K562 (cell line): ENCODE results near the gene BLZF1. TPM values are rescaled to one million over a fixed set of nuclear protein-coding genes. Genes with fewer than 3 reads are reported as not detected.
A peak's percentile ranks its signal among the peaks of the same experiment; 100 is the strongest.

Experiments used
- ARID2 ChIP-seq: fragments of 450-650 bp; IDR thresholded peaks from 2 replicates; pipeline ENCODE4 v1.6.1; 2017; ENCODE audit warnings: antibody characterized with exemption, mild to moderate bottlenecking
- CBFB ChIP-seq: sonication (generic); formaldehyde crosslinking; IDR thresholded peaks from 2 replicates; pipeline ENCODE4 v1.4.0; 2020; ENCODE audit warnings: mild to moderate bottlenecking, missing genetic modification reagents
- CTBP1 ChIP-seq: fragments of 450-650 bp; IDR thresholded peaks from 2 replicates; pipeline ENCODE4 v1.6.1; 2016; ENCODE audit warnings: borderline replicate concordance
- CXXC5 ChIP-seq: fragments of 250-450 bp; sonication (Bioruptor Pico); IDR thresholded peaks from 2 replicates; pipeline ENCODE4 v1.8.0; 2022; ENCODE audit warnings: inconsistent platforms, mild to moderate bottlenecking, moderate library complexity
- ETS2 ChIP-seq: IDR thresholded peaks from 2 replicates; pipeline ENCODE4 v1.6.1; 2016; ENCODE audit warnings: borderline replicate concordance, missing genetic modification characterization, mild to moderate bottlenecking, moderate library complexity, missing compliant biosample characterization; ENCODE audit not compliant: poor library complexity, severe bottlenecking
- HMGN3 ChIP-seq: IDR thresholded peaks from 2 replicates; pipeline ENCODE4 v1.6.1; 2011; ENCODE audit warnings: borderline replicate concordance, low read depth, mild to moderate bottlenecking, mixed read lengths, low read length; ENCODE audit not compliant: insufficient read length; ENCODE audit errors: extremely low read depth
- HSF4 ChIP-seq: fragments of 250-450 bp; sonication (Bioruptor Pico); IDR thresholded peaks from 2 replicates; pipeline ENCODE4 v2.1.2; 2022; ENCODE audit warnings: mild to moderate bottlenecking, moderate library complexity, borderline replicate concordance
- MBD1 ChIP-seq: fragments of 250-450 bp; sonication (Bioruptor Pico); IDR thresholded peaks from 2 replicates; pipeline ENCODE4 v1.8.0; 2022; ENCODE audit warnings: inconsistent platforms
- MEF2A ChIP-seq: IDR thresholded peaks from 2 replicates; pipeline ENCODE4 v1.6.1; 2011; ENCODE audit warnings: low read depth, mild to moderate bottlenecking, low read length, moderate library complexity; ENCODE audit not compliant: control insufficient read depth
- NEUROD1 ChIP-seq: fragments of 150-350 bp; IDR thresholded peaks from 2 replicates; pipeline ENCODE4 v1.6.1; 2014; ENCODE audit warnings: borderline replicate concordance, low read length, low read depth; ENCODE audit not compliant: partially characterized antibody
- NFRKB ChIP-seq: fragments of 450-650 bp; IDR thresholded peaks from 2 replicates; pipeline ENCODE4 v1.6.1; 2016; ENCODE audit warnings: low read depth
- PPARD ChIP-seq: fragments of 250-450 bp; sonication (Bioruptor Pico); IDR thresholded peaks from 2 replicates; pipeline ENCODE4 v1.8.0; 2022; ENCODE audit warnings: inconsistent platforms, mild to moderate bottlenecking, moderate library complexity
- SNRNP70 ChIP-seq: fragments of 200-400 bp; formaldehyde crosslinking; optimal IDR thresholded peaks from 2 replicates; pipeline ENCODE3; 2017; ENCODE audit warnings: low read depth, low read length
- TAL1 ChIP-seq: fragments of 450-650 bp; IDR thresholded peaks from 2 replicates; pipeline ENCODE4 v1.6.1; 2016; ENCODE audit warnings: mild to moderate bottlenecking
- TGIF2 ChIP-seq: sonication (generic); formaldehyde crosslinking; IDR thresholded peaks from 2 replicates; pipeline ENCODE4 v1.8.1; 2022; ENCODE audit warnings: mild to moderate bottlenecking, missing genetic modification reagents, moderate library complexity
- XRCC5 ChIP-seq: fragments of 200-400 bp; formaldehyde crosslinking; IDR thresholded peaks from 2 replicates; pipeline ENCODE4 v1.6.1; 2017; ENCODE audit warnings: low read depth, mild to moderate bottlenecking, low read length
- ZFP36 ChIP-seq: fragments of 150-350 bp; IDR thresholded peaks from 2 replicates; pipeline ENCODE4 v1.6.1; 2018; ENCODE audit warnings: low read length, low read depth; ENCODE audit not compliant: partially characterized antibody
- ZNF197 ChIP-seq: fragments of 200-800 bp; sonication (Bioruptor generic); IDR thresholded peaks from 2 replicates; pipeline ENCODE4 v1.6.1; 2016; ENCODE audit warnings: low read depth, missing genetic modification characterization, missing compliant biosample characterization
- polyA plus RNA-seq, 8 experiments: library from polyadenylated mRNA; depleted of rRNA in 4 of 8; stranded (reverse) in 5 of 8; unstranded in 3 of 8; fragments of >200 nt; fragmentation: Nextera tagmentation in 2 of 8; fragmentation: Illumina TruSeq in 1 of 8; extraction: Ambion mirVana in 2 of 8; extraction: Trizol in 1 of 8; gene quantifications; 2 replicates each; pipeline versions ENCODE4 v1.2.1 to v1.2.3, GENCODE V29; 2011 to 2014; ENCODE audit warnings: inconsistent platforms in 1 of 8, missing spikeins in 1 of 8
- total RNA-seq, 7 experiments: library from RNA; depleted of rRNA in 6 of 7; stranded (reverse); fragments of >200 nt in 6 of 7; fragmentation: Illumina TruSeq in 2 of 7; extraction: Trizol in 2 of 7; gene quantifications; 2 replicates each; pipeline versions ENCODE4 v1.2.1 to v1.2.3, GENCODE V29; 2011 to 2021; ENCODE audit warnings: low replicate concordance in 1 of 7
- TF ChIP-seq, protein P1 (sequence below): fragments of 450-650 bp; formaldehyde crosslinking; IDR thresholded peaks from 2 replicates; pipeline ENCODE4 v1.4.0; 2020; ENCODE audit warnings: mild to moderate bottlenecking, moderate library complexity
- TF ChIP-seq, protein P2 (sequence below): fragments of 150-350 bp; IDR thresholded peaks from 2 replicates; pipeline ENCODE4 v1.6.1; 2014; ENCODE audit warnings: low read depth, mild to moderate bottlenecking, low read length, borderline replicate concordance
- TF ChIP-seq, protein P3 (sequence below): fragments of 450-650 bp; IDR thresholded peaks from 2 replicates; pipeline ENCODE4 v1.6.1; 2017; ENCODE audit warnings: antibody characterized with exemption

Gene BLZF1
- total and polyA plus RNA-seq, 9 of the 15 experiments (the other 6 are each of a cell fraction or from before 2014, with no cell fraction given) = 20.5 to 32.8 (median 25.3) TPM

DNA sequence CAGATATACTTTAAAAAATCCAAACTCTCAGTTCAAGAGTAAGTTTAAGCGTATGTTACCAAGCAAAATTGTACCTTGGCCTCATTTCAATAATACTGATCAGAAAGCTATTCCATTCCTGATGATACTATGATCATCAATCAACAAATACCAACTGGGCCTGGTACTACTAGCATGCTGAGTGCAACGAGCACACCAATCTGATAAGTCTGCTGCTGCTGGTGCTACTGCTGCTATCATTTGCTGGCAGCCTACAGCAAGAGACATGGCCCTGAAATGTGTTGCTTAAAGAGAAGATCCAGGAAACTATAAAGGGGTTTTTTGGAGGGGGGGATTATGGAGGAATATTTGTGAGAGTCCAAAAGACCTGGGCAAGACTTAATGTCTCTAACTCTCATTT is 40.1 kb upstream of the BLZF1 start (continued):
- 0 out of 2 replicates have a peak, but pooled peaks have one; percentile 39 for TF ChIP-seq NFRKB
- TF ChIP-seq, protein P1, sequence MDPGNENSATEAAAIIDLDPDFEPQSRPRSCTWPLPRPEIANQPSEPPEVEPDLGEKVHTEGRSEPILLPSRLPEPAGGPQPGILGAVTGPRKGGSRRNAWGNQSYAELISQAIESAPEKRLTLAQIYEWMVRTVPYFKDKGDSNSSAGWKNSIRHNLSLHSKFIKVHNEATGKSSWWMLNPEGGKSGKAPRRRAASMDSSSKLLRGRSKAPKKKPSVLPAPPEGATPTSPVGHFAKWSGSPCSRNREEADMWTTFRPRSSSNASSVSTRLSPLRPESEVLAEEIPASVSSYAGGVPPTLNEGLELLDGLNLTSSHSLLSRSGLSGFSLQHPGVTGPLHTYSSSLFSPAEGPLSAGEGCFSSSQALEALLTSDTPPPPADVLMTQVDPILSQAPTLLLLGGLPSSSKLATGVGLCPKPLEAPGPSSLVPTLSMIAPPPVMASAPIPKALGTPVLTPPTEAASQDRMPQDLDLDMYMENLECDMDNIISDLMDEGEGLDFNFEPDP (CRISPR knock-in tag) = no peak
- no peak for TF ChIP-seq ZNF197 (CRISPR knock-in tag)
- TF ChIP-seq CTBP1 = 0 out of 2 replicates have a peak, but pooled peaks have one; percentile 15
- peak; percentile 69 for TF ChIP-seq TAL1
- TF ChIP-seq TGIF2 (CRISPR knock-in tag) = no peak
- no peak for TF ChIP-seq CBFB (CRISPR knock-in tag)
- TF ChIP-seq MEF2A = no peak
- no peak for TF ChIP-seq SNRNP70
- TF ChIP-seq, protein P2, sequence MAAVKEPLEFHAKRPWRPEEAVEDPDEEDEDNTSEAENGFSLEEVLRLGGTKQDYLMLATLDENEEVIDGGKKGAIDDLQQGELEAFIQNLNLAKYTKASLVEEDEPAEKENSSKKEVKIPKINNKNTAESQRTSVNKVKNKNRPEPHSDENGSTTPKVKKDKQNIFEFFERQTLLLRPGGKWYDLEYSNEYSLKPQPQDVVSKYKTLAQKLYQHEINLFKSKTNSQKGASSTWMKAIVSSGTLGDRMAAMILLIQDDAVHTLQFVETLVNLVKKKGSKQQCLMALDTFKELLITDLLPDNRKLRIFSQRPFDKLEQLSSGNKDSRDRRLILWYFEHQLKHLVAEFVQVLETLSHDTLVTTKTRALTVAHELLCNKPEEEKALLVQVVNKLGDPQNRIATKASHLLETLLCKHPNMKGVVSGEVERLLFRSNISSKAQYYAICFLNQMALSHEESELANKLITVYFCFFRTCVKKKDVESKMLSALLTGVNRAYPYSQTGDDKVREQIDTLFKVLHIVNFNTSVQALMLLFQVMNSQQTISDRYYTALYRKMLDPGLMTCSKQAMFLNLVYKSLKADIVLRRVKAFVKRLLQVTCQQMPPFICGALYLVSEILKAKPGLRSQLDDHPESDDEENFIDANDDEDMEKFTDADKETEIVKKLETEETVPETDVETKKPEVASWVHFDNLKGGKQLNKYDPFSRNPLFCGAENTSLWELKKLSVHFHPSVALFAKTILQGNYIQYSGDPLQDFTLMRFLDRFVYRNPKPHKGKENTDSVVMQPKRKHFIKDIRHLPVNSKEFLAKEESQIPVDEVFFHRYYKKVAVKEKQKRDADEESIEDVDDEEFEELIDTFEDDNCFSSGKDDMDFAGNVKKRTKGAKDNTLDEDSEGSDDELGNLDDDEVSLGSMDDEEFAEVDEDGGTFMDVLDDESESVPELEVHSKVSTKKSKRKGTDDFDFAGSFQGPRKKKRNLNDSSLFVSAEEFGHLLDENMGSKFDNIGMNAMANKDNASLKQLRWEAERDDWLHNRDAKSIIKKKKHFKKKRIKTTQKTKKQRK = no peak
- TF ChIP-seq, protein P3, sequence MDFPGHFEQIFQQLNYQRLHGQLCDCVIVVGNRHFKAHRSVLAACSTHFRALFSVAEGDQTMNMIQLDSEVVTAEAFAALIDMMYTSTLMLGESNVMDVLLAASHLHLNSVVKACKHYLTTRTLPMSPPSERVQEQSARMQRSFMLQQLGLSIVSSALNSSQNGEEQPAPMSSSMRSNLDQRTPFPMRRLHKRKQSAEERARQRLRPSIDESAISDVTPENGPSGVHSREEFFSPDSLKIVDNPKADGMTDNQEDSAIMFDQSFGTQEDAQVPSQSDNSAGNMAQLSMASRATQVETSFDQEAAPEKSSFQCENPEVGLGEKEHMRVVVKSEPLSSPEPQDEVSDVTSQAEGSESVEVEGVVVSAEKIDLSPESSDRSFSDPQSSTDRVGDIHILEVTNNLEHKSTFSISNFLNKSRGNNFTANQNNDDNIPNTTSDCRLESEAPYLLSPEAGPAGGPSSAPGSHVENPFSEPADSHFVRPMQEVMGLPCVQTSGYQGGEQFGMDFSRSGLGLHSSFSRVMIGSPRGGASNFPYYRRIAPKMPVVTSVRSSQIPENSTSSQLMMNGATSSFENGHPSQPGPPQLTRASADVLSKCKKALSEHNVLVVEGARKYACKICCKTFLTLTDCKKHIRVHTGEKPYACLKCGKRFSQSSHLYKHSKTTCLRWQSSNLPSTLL = no peak
- no peak for TF ChIP-seq HMGN3
- TF ChIP-seq HSF4 (CRISPR knock-in tag) = no peak
- TF ChIP-seq PPARD (CRISPR knock-in tag) = no peak
- TF ChIP-seq XRCC5 = no peak
- no peak for TF ChIP-seq MBD1 (CRISPR knock-in tag)
- no peak for TF ChIP-seq NEUROD1
- no peak for TF ChIP-seq ZFP36
- TF ChIP-seq ETS2 (tag) = no peak
- TF ChIP-seq CXXC5 = no peak; the same call in 1 of the 2 replicates
- TF ChIP-seq ARID2 = no peak
